ENCODE results near the gene NPC1L1.

NPC1L1 gene

DNA sequence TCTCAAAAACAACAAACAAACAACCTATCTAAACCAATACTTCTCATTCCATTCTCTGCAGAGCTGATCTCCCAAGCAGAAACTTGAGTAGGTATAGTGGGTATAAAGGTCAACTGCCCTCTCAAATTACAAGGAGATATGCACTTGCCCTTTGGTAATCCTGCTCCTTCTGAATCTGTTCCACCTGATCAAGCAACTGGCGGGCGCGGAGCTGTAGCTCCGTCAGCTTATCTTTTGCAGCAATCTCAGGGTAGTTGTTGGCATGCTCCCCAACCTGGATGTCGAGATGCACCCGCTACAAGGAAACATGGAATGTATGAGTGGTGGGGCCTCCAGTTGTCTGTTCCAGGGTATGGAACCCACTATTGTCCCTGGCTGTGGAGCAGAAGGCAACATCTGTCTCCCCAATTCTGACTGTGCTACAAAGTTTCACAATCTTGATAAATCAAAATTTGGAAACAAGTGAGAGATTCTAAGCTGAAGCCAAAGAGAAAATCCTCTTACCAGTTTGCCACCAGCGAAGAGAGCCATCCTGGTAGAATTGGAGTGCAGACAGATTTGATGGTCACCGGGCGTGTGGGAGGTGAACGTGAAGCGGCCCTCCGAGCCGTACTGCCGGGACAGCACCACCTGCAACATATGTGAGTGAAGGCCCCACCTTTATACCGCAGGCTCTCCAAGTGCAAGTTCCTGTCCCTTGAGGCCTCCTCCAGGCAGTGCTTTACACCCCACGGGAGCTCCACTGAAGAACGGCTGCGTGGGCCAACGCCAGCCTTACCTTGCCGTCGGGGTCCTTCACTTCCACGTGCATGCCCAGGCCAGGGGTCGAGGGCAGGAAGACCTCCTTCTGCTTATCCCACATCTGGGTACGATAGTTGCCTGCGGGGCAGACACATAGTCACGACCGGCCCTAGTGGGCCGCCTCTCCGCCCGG lies 40.1 kb upstream of the NPC1L1 start (continued):
- TF ChIP-seq ZNF830 (tag by site-specific recombination; IDR thresholded peaks at IDR 0.05; ENCODE audit: low read depth) = no peak
- TF ChIP-seq KLF10 (tag by site-specific recombination; IDR thresholded peaks at IDR 0.05) = no peak
- TF ChIP-seq RBAK (tag by site-specific recombination; IDR thresholded peaks at IDR 0.05) = no peak
- TF ChIP-seq ZNF707 (tag by site-specific recombination; IDR thresholded peaks at IDR 0.05) = no peak
- TF ChIP-seq ZNF416 (tag by site-specific recombination; IDR thresholded peaks at IDR 0.05) = peak; percentile 23; the same call in 1 of the 2 replicates
- TF ChIP-seq ZSCAN16 (tag by site-specific recombination; IDR thresholded peaks at IDR 0.05) = no peak
- no peak for TF ChIP-seq ZNF132 (tag by site-specific recombination; IDR thresholded peaks at IDR 0.05; ENCODE audit: borderline replicate concordance)
- no peak for TF ChIP-seq ZNF391 (tag by site-specific recombination; IDR thresholded peaks at IDR 0.05; ENCODE audit: borderline replicate concordance, low read depth)
- TF ChIP-seq ZNF544 (tag by site-specific recombination; IDR thresholded peaks at IDR 0.05) = no peak
- no peak for TF ChIP-seq ZNF558 (tag by site-specific recombination; IDR thresholded peaks at IDR 0.05)
- TF ChIP-seq MYNN (tag by site-specific recombination; IDR thresholded peaks at IDR 0.05; ENCODE audit: borderline replicate concordance) = no peak
- TF ChIP-seq TCF7L2 (IDR thresholded peaks at IDR 0.05; ENCODE audit: borderline replicate concordance, low read depth, low read length) = no peak
- TF ChIP-seq TRIM28 (IDR thresholded peaks at IDR 0.05; ENCODE audit: borderline replicate concordance, low read length) = no peak
- TF ChIP-seq, protein P1, sequence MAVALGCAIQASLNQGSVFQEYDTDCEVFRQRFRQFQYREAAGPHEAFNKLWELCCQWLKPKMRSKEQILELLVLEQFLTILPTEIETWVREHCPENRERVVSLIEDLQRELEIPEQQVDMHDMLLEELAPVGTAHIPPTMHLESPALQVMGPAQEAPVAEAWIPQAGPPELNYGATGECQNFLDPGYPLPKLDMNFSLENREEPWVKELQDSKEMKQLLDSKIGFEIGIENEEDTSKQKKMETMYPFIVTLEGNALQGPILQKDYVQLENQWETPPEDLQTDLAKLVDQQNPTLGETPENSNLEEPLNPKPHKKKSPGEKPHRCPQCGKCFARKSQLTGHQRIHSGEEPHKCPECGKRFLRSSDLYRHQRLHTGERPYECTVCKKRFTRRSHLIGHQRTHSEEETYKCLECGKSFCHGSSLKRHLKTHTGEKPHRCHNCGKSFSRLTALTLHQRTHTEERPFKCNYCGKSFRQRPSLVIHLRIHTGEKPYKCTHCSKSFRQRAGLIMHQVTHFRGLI (tag by site-specific recombination; IDR thresholded peaks at IDR 0.05) = no peak
- no peak for TF ChIP-seq ZNF202 (tag by site-specific recombination; IDR thresholded peaks at IDR 0.05; ENCODE audit: borderline replicate concordance)
- TF ChIP-seq ZBTB20 (tag by site-specific recombination; IDR thresholded peaks at IDR 0.05) = no peak
- no peak for TF ChIP-seq ZBTB11 (tag by site-specific recombination; conservative IDR thresholded peaks at IDR 0.05; ENCODE audit: low read depth)
- no peak for TF ChIP-seq ZNF133 (tag by site-specific recombination; IDR thresholded peaks at IDR 0.05)
- no peak for TF ChIP-seq ZXDB (tag by site-specific recombination; IDR thresholded peaks at IDR 0.05)
- TF ChIP-seq ZNF10 (tag by site-specific recombination; IDR thresholded peaks at IDR 0.05) = no peak
- no peak for TF ChIP-seq SCRT1 (tag by site-specific recombination; IDR thresholded peaks at IDR 0.05; ENCODE audit: borderline replicate concordance)
- no peak for TF ChIP-seq ZNF624 (tag by site-specific recombination; IDR thresholded peaks at IDR 0.05)
- TF ChIP-seq ZNF629 (tag by site-specific recombination; IDR thresholded peaks at IDR 0.05) = no peak
- TF ChIP-seq REPIN1 (tag by site-specific recombination; IDR thresholded peaks at IDR 0.05; ENCODE audit: low read depth) = no peak
- peak; percentile 49; the same call in 1 of the 2 replicates for TF ChIP-seq GLIS1 (tag by site-specific recombination; IDR thresholded peaks at IDR 0.05)
- peak; percentile 18; the same call in 1 of the 2 replicates for TF ChIP-seq PRDM1 (tag by site-specific recombination; IDR thresholded peaks at IDR 0.05)
- no peak for TF ChIP-seq ZNF26 (tag by site-specific recombination; IDR thresholded peaks at IDR 0.05)
- TF ChIP-seq ZSCAN23 (tag by site-specific recombination; IDR thresholded peaks at IDR 0.05) = no peak
- no peak for TF ChIP-seq ZNF530 (tag by site-specific recombination; IDR thresholded peaks at IDR 0.05; ENCODE audit: low read depth)
- no peak for TF ChIP-seq ZNF48 (tag by site-specific recombination; IDR thresholded peaks at IDR 0.05)
- TF ChIP-seq ZNF112 (tag by site-specific recombination; IDR thresholded peaks at IDR 0.05) = no peak
- no peak for TF ChIP-seq ZNF148 (tag by site-specific recombination; IDR thresholded peaks at IDR 0.05; ENCODE audit: borderline replicate concordance)

Measured in HEK293 (cell line).